Heart right ventricle (tissue), 16 donors: Measurements from ENCODE around the gene KCNK10. TPM values are rescaled to one million over a fixed set of nuclear protein-coding genes. Genes with fewer than 3 reads are reported as not detected.

Experiments
- ATAC-seq, 8 donors: fragments of 200-7000 bp; cut with Tn5 transposase; one replicate each; pipeline ENCODE4 v1.9.1; 2020; ENCODE audit warnings: mild to moderate bottlenecking in 8 of 8, moderate library complexity in 8 of 8, moderate number of reproducible peaks in 1 of 8
- DNase-seq, 2 donors: peaks; one replicate each; pipeline ENCODE4 v3.0.0-alpha.2; 2020
- H3K27ac ChIP-seq, 10 donors: fragments of 200-600 bp; sonication (generic) in 2 of 10; one replicate each; pipeline versions ENCODE4 v1.5.0 to v1.8.0; 2020 to 2022; ENCODE audit warnings: mild to moderate bottlenecking in 3 of 10
- H3K27me3 ChIP-seq, 7 donors: fragments of 200-600 bp; one replicate each; pipeline ENCODE4 v1.8.0; 2021 to 2022; ENCODE audit warnings: mild to moderate bottlenecking in 2 of 7
- H3K36me3 ChIP-seq, 9 donors: fragments of 200-600 bp; sonication (generic) in 1 of 9; one replicate each; pipeline versions ENCODE4 v1.5.0 to v1.8.0; 2020 to 2022; ENCODE audit warnings: mild to moderate bottlenecking in 2 of 9
- H3K4me1 ChIP-seq, 9 donors: fragments of 200-600 bp; sonication (generic) in 1 of 9; one replicate each; pipeline versions ENCODE4 v1.5.0 to v1.8.0; 2020 to 2022; ENCODE audit warnings: mild to moderate bottlenecking in 4 of 9
- H3K4me3 ChIP-seq, 10 donors: fragments of 200-600 bp; sonication (generic) in 2 of 10; one replicate each; pipeline versions ENCODE4 v1.5.0 to v1.8.0; 2020 to 2022; ENCODE audit warnings: mild to moderate bottlenecking in 7 of 10, moderate library complexity in 2 of 10
- H3K9me3 ChIP-seq, 11 donors: fragments of 200-600 bp in 10 of 11; sonication (generic) in 2 of 11; one replicate each; pipeline versions ENCODE4 v1.5.0 to v1.8.0; 2013 to 2022; ENCODE audit warnings: mild to moderate bottlenecking in 2 of 11, control low read depth in 1 of 11, moderate library complexity in 1 of 11
- CTCF ChIP-seq, 9 donors: fragments of 200-600 bp; sonication (generic) in 2 of 9; IDR thresholded peaks; one replicate each; pipeline versions ENCODE4 v1.5.0 to v1.8.0; 2021 to 2022; ENCODE audit warnings: antibody characterized with exemption in 9 of 9, mild to moderate bottlenecking in 5 of 9, moderate library complexity in 1 of 9
- WGBS, 2 donors: extraction: QIAGEN DNeasy Blood & Tissue Kit; methylation state at CpG; one replicate each; pipeline ENCODE4 v1.1.7; 2013; ENCODE audit warnings: inconsistent platforms in 1 of 2; 5-methylcytosine and 5-hydroxymethylcytosine counted together
- intact Hi-C, 10 donors: fragments of 100-400 bp; cut with DNase I; formaldehyde crosslinking; loops; one replicate each; pipeline versions ENCODE4 v1.11.1 to v1.14.2; 2022
- polyA plus RNA-seq, 2 donors: library from polyadenylated mRNA; stranded (reverse); fragments of 200-250 nt; gene quantifications; one replicate each; pipeline ENCODE4 v1.2.3, GENCODE V29; 2013
- total RNA-seq, 10 donors: library from RNA; stranded (reverse); fragmentation: NEBNext Ultra II Directional in 3 of 10; extraction: Animal tissue kit (Norgen Biotek cat#: 25700) in 3 of 10; gene quantifications; one replicate each; pipeline versions ENCODE4 v1.2.1 to v1.2.4, GENCODE V29; 2021 to 2023
- donor health status: Arrhythmogenic right ventricular cardiomyopathy.
- donor health status: ischemic (EF 13 %, LVEDD 7.1; RV severe dilation, severe dysfunction).
- donor health status: healthy with polysubstance abuse.
- donor health status: DM: no; HTN: yes; CAD: no.
- donor health status: DM: no; HTN: no; CAD: no.
- donor health status: ischemic (EF 25% LVEDD 6.9; RV normal size, moderate dysfunction).
- donor health status: ischemic (EF 25% LVEDD 5.7; RV mildly dilated, moderate dysfunction).
- donor health status: healthy.
- donor health status: DM: yes; HTN: yes; CAD: no.
- donor health status: Ischemic cardiomyopathy.
- donor health status: ischemic (EF 35%, LVEDD 5.7; RV mildly dilated, moderate dysfunction).
- donor health status: nonischemic (EF 11% LVEDD 7.7; RV severe dilation, severe dysfunction).
- donor health status: DM: yes; HTN: yes; CAD: no.
- donor health status: PGD.
- donor health status: ischemic (EF 29% LVEDD 5.4; RV normal size, mild dysfunction).
- donor health status: nonischemic (EF 23%, LVEDD 6.1; RV moderate dilation, normal function).

KCNK10 gene
- total and polyA plus RNA-seq, 12 donors = 0.01 to 0.21 (median 0.11) TPM; not detected in 9

DNA sequence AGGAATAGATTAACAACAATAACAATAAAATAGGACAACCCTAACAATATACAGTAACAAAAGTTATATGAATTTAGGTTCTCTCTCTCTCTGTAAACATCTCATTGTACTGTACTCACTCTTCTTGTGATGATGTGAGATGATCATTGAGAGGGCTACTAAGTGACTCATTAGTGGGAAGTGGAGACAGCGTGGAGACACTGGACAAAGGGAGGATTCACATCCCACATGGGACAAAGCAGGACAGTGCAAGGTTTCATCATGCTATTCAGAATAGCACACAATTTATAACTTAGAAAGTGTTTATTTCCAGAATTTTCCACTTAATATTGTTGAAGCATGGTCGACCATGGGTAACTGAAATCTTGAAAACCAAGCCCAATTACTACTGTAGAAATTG is 36.4 kb upstream of the KCNK10 start:
- ATAC-seq (no peak), DNase-seq (no peak)
- no peak overlapping the region for H3K4me3 ChIP-seq
- H3K27ac ChIP-seq = no peak overlapping the region
- intact Hi-C loops = no loop called here
- WGBS, 2 donors = 63 to 67% methylated on average over 2 of the region's 2 CpGs
- peaks cover 0 to 5% (median 0%) of the 10 kb centered on the region in 11 donors for H3K9me3 ChIP-seq
- peaks cover 0 to 17% (median 0%) of the 10 kb centered on the region in 7 donors for H3K27me3 ChIP-seq
- H3K4me1 ChIP-seq = no peaks in the 10 kb centered on the region
- no peaks in the 10 kb centered on the region for H3K36me3 ChIP-seq
- no peak for TF ChIP-seq CTCF (IDR thresholded peaks at IDR 0.05)

DNA sequence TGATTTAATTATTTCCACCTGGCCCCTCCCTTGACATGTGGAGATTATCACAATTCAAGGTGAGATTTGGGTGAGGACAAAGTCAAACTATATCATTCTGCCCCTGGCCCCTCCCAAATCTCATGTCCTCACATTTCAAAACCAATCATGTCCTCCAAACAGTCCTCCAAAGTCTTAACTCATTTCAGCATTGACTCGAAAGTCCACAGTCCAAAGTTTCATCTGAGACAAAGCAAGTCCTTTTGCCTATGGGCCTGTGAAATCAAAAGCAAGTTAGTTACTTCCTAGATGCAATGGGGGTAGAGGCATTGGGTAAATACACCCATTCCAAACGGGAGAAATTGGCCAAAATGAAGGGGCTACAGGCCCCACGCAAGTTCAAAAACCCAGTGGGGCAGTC is 31.3 kb upstream of the KCNK10 start:
- no peaks in the 10 kb centered on the region for H3K4me1 ChIP-seq
- no peak overlapping the region for H3K27ac ChIP-seq
- no peak overlapping the region for H3K4me3 ChIP-seq
- intact Hi-C loops = no loop called here
- peaks cover 0 to 7% (median 0%) of the 10 kb centered on the region in 7 donors for H3K27me3 ChIP-seq
- WGBS, 2 donors = 83 to 86% methylated on average over 3 of the region's 3 CpGs
- ATAC-seq = no peak
- no peak for DNase-seq
- no peaks in the 10 kb centered on the region for H3K36me3 ChIP-seq
- no peaks in the 10 kb centered on the region for H3K9me3 ChIP-seq
- TF ChIP-seq CTCF (IDR thresholded peaks at IDR 0.05) = no peak

DNA sequence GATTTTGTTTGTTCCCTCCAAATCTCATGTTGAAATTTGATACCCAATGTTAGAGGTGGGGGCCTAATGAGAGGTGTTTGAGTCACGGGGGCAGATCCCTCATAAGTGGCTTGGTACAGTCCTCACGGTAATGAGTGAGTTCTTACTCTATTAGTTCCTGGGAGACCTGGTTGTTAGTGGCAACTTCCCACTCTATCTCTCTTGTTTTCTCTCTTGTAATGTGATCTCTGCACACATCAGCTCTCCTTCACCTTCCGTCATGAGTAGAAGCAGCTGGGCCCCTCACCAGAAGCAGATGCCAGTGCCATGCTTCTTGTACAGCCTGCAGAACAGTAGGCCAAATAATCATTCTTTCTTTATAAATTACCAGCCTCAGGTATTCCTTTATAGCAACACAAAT is 29.6 kb upstream of the KCNK10 start:
- WGBS, 2 donors = 52 to 58% methylated on average over 3 of the region's 3 CpGs

DNA sequence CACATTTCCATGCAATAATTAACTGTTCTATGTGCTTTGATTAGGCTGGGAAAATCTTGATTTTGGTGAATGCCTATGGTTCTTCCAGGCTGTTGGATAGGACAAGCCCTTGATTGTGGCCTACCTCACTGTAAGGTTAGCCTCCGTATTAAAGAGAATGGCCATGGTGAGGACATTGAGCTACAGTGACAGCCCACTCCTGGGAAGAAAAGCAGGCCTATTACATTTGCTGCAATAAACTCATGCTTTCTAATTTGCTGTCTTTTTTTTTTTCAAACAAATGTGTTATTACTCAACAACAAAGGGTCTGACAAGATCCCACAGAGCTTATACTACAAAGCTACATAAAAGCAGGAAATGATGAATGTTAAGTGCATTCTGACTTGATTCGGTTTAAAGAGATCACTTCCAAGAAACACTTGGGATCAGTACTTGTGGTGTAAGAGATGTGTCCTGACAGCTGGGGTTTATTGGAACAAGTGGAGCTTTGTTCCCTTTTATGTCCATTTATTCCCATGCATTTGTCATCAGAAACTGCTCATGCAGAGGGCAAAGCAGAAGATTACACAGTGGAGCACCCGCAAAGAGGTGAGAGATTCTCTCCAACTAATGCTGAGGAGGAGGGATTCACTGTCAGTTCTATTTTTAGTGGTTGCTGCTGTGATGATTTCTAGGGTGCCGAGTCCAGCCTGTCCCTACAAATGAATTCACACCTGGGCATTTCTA is 29.1 kb upstream of the KCNK10 start:
- Histone ChIP-seq H3K4me3 (no peak overlapping the region), H3K9me3 (no peaks in the 10 kb centered on the region), H3K27me3 (no peaks in the 10 kb centered on the region), H3K36me3 (no peaks in the 10 kb centered on the region), H3K27ac (no peak overlapping the region), H3K4me1 (peaks cover 0 to 4% (median 0%) of the 10 kb centered on the region in 9 donors)
- intact Hi-C loops = no loop called here
- TF ChIP-seq CTCF (IDR thresholded peaks at IDR 0.05) = no peak
- ATAC-seq (no peak), DNase-seq (no peak)
- 36 to 40% methylated on average over 4 of the region's 4 CpGs for WGBS, 2 donors

More for the DNA sequence above, 29.6 kb upstream of the KCNK10 start:
- Histone ChIP-seq H3K4me1 (peaks cover 0 to 4% (median 0%) of the 10 kb centered on the region in 9 donors), H3K27me3 (no peaks in the 10 kb centered on the region), H3K4me3 (no peak overlapping the region), H3K27ac (no peak overlapping the region), H3K9me3 (no peaks in the 10 kb centered on the region), H3K36me3 (no peaks in the 10 kb centered on the region)
- ATAC-seq (no peak), DNase-seq (no peak)
- TF ChIP-seq CTCF (IDR thresholded peaks at IDR 0.05) = no peak
- intact Hi-C loops = no loop called here
